GM21360 (cell line): ENCODE data around the gene PCLO.

ENCODE experiments used
- ATAC-seq: cut with Tn5 transposase; IDR thresholded peaks from one replicate; pipeline ENCODE4 v1.9.1; 2021; ENCODE audit warnings: mild to moderate bottlenecking, moderate library complexity; ENCODE audit not compliant: unreplicated experiment

Gene PCLO

GRCh38 chr7:83162402-83163256, at the start of gene PCLO:
Gene PCLO, minus strand, starts transcription at chr7:83162884. Its CDS starts 292 bp downstream, at chr7:83162592.
- ATAC-seq = peak; percentile 88

GRCh38 chr7:83211685-83212084, 49.0 kb upstream of the PCLO start:
- no peak for ATAC-seq

- ATAC-seq = no peak
Measured at GRCh38 chr7:83210479-83210878, 47.8 kb upstream of the PCLO start.

GRCh38 chr7:83204715-83205114, 42.0 kb upstream of the PCLO start:
- ATAC-seq = no peak

- ATAC-seq = no peak
Measured at GRCh38 chr7:83201355-83201754, 38.7 kb upstream of the PCLO start.

GRCh38 chr7:83190659-83191389, 28.1 kb upstream of the PCLO start:
- no peak for ATAC-seq

GRCh38 chr7:83178796-83179195, 16.1 kb upstream of the PCLO start:
- no peak for ATAC-seq

- ATAC-seq = no peak
Measured at GRCh38 chr7:83178066-83178465, 15.4 kb upstream of the PCLO start.

- no peak for ATAC-seq
Measured at GRCh38 chr7:83173664-83174063, 11.0 kb upstream of the PCLO start.

GRCh38 chr7:83166781-83167180, 4.1 kb upstream of the PCLO start:
- ATAC-seq = no peak

- ATAC-seq = peak; percentile 6
Measured at GRCh38 chr7:83161899-83162401, 734 bp downstream of the PCLO start.

- no peak for ATAC-seq
Measured at GRCh38 chr7:83161186-83161585, 1.5 kb downstream of the PCLO start.

- ATAC-seq = no peak
Measured at GRCh38 chr7:83159731-83160130, 3.0 kb downstream of the PCLO start.

GRCh38 chr7:83156006-83156405, 6.7 kb downstream of the PCLO start:
- ATAC-seq = no peak

- no peak for ATAC-seq
Measured at GRCh38 chr7:83155407-83155806, 7.3 kb downstream of the PCLO start.

- ATAC-seq = no peak
Measured at GRCh38 chr7:83153419-83153818, 9.3 kb downstream of the PCLO start.

GRCh38 chr7:83150310-83150709, 12.4 kb downstream of the PCLO start:
- no peak for ATAC-seq

- no peak for ATAC-seq
Measured at GRCh38 chr7:83149466-83149865, 13.2 kb downstream of the PCLO start.

GRCh38 chr7:83148776-83149175, 13.9 kb downstream of the PCLO start:
- ATAC-seq = no peak

GRCh38 chr7:83143107-83143506, 19.6 kb downstream of the PCLO start:
- no peak for ATAC-seq

GRCh38 chr7:83142365-83142764, 20.3 kb downstream of the PCLO start:
- ATAC-seq = no peak

- ATAC-seq = no peak
Measured at GRCh38 chr7:83141927-83142326, 20.8 kb downstream of the PCLO start.
